Caki2 (cell line): ENCODE data around the gene ANO8. TPM values are rescaled to one million over a fixed set of nuclear protein-coding genes. Genes with fewer than 3 reads are reported as not detected.

Experiments
- DNase-seq: peaks from one replicate; pipeline ENCODE4 v3.0.0-alpha.2; 2015; ENCODE audit warnings: low read depth
- in situ Hi-C: cut with HindIII; loops from 2 replicates; pipeline ENCODE4 v1.10.0; 2016; ENCODE audit warnings: low sequenced_read_pairs, low pct_unique_long_range_greater_than_20kb, mixed read lengths
- total RNA-seq: library from RNA; depleted of rRNA; stranded (reverse); fragments of >200 nt; shearing (Covaris generic); gene quantifications from 2 replicates; pipeline ENCODE4 v1.2.3, GENCODE V29; 2014; ENCODE audit warnings: low replicate concordance

The ANO8 gene
- total RNA-seq, 1 experiment from 2014 or later = 5.4 TPM

DNA sequence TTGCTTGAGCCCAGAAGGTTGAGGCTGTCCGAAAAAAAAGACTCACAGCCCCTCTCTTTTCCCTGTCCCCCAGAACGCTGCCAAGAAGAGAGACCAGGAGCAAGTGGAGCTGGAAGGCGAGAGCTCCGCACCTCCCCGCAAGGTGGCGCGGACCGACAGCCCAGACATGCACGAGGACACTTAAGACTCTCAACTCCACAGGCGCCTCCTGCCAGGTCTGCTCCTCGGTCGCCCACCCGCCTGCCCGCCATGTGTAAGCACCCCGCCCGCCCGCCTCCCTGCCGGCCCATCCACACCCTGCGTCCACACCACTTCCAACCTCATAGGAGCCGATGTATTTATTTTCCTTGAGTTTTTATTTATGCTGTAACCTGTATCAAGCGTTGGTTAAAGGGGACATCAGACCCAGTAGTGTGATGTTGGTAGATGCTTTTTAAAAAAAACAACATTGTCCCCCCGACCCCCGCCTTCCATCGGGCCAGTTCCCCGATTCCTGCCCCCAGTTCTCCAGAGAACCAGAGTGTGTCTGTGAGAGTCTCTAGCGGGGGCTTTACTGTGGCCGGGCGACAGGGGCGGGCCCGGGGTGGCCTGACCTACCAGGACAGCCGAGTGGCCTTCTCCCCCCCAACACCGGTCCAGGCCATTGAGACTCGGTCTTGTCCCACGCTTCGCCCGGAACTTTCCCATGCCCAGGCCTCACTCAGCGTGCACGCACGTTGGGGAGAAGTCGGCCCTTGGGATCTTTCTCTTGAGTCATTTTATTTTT, 15.0 kb downstream of the ANO8 start:
- in situ Hi-C loops = no loop called here
- no peak for DNase-seq

DNA sequence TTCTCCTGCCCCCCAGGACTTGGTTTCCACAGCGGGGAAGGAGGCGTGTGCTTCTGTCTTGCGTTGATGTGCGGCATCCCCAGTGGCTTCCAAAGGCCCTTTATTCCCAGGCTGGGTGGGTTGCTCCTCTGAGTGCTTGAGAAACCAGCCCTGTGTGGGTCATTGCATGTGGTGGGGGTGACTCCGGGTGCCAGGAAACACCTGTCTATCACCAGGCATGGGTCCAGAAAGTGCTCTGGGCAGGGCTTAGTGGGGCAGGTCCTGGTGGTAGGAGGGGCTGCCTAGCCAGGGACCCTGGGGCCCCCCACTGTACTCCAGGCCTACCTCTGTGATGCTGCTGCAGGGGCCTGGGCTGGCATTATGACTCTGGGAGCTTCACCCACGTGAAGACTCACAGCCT, 15.7 kb downstream of the ANO8 start:
- in situ Hi-C loops = no loop called here
- DNase-seq = no peak

DNA sequence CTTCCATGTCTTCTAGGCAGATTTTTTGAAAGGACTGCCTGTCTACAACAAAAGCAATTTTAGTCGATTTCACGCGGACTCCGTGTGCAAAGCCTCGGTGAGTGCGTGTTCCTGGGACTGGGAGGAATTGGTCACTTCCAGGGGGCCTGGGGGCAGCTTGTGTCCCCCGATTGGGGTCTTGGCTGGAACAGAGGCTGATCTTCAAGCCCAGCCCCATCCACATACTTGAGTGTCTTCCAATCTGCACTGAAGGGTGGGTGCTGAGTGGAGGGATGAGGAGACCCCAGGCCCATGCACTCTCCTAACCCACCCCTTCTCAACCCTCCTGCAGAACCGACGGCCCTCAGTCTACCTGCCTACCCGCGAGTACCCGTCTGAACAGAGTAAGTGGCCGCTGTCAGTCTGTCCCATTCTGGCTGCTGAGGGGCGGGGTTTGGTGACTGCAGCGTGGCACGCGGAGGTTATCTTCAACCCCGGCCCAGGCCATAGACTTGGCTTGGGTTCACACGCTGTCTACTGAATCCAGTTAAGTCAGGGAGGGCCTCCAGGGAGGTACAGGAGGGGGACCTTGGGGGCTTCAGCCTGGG, 20.6 kb downstream of the ANO8 start:
- no peak for DNase-seq
- in situ Hi-C loops = no loop called here

- no peak for DNase-seq
Measured at GRCh38 chr19:17312189-17313113, 22.2 kb downstream of the ANO8 start.

DNA sequence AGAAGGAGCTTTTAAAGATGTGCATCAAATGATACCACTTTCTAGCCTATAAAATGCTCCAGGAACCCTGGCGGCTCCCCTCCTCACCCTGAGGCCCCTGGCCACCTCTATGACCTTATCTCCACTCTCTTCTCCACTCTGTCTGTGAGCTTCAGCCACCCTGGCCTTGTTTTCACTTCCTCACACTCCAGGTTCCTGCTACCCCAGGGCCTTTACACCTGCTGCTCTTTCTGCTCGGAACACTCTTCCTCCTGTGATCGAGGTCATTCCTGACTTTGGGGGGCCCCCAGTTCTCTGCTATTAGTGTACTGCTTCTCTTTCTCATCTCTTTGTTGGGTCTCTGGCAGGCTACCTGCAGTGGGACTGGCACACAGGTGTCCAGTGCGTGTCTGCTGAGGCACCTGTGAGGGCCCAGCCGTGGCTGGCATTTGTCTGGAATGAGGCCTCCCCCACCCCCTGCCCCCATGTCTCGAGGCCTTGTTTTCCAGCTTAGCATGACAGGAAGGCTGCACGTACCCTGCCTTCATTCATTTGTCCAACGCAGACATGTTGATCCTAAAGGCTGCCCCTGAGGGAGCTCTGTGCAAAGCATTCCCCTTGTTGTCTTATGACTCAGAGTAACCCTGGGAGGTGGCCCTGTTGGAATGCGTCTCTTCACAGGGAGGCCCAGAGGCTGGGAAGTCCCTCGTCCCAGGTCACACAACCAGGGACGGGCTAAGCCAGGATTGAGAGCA, 23.0 kb downstream of the ANO8 start:
- in situ Hi-C loops = no loop called here
- peak; percentile 89 for DNase-seq

More at GRCh38 chr19:17312189-17313113, 22.2 kb downstream of the ANO8 start:
- in situ Hi-C loops = no loop called here

DNA sequence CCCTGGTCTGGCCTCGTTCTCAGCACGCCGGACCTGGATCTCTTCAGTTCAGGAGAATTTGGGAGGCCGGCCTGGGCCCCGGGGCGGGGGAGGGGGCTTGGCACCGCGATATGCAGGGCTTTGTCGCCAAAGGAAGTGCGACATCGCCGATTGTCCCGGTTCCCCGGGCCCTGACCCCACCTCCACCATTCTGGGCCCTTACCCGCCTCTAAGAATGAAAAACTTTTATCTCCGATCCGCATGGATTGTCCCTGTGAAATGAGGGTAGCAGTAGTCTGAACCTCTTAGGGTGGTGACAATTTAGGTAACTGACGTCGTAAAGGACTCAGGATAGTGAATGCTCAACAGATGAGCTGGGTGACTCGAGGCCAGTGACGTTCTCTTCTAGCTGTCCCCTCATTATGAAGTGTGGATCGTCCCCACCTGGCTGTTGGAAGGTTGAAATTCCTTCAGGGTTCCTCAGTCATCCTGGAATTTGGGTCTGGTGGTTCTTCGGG, 24.6 kb downstream of the ANO8 start:
- in situ Hi-C loops = no loop called here

DNA sequence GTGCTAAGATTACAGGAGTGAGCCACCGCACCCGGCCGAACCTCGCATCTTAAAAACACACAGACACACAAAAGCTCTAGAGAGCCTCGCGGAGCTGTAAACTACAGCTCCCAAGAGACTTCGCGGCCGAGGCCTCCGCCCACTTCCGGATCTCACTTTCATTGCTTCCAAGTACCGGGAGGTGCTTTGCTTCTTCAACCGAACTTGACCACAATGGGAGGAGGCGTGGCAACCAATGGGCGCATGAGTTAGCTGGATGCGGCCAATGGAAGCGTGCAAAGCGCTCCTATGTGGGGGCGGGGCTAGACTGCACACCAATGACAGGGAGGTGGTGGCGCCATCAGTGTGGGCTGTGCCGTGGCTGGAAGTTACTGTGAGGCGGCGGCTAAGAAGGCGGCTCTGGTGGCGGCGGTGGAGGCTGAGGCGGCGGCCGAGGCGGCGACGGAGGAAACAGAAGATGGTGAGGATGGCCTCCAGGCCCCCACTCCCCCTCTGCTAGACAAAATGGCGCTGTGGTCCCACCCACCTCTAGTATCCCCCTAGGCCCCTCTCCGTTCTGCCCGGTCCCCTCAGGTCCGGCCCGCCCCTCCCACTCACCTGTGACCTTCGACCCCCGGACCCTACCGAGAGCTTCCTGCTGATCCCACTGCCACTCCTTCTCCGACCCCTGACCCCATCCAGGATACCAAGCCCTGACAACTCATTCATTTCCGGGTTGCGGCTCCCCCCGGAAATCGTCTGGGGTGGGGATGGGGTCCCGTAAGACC, 25.3 kb downstream of the ANO8 start, which contains the start of gene DDA1:
DDA1 (plus strand) TSS at position 366 of the 767 bp plus-strand sequence; CDS start at position 458, 92 bp downstream.
- DNase-seq = peak; percentile 99
- in situ Hi-C loops = no loop called here

More for the DNA sequence above, 24.6 kb downstream of the ANO8 start:
- DNase-seq = no peak

DNA sequence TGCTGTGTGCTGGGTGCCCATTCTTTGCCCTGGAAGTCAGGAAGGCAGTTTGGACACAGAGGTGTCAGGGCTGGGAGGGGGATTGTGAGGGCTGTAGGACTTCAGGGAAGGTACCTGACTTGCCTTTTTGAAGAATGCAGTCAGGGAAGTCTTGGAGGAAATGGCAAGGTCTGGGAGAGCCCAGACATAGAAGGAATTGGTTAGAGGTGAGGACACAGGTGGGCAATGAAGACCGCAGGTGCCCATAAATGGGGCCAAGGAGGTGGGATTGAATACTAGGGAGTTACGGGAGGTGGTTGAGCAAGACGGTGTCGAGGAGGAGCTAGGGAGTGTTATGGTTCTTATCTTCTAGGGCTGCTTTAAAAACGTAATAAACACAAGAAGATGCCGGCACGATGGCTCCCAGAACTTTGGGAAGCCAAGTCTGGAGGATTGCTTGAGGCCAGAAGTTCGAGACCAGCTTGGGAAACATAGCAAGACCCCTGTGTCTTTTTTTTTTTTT, 26.7 kb downstream of the ANO8 start:
- in situ Hi-C loops = no loop called here

DNA sequence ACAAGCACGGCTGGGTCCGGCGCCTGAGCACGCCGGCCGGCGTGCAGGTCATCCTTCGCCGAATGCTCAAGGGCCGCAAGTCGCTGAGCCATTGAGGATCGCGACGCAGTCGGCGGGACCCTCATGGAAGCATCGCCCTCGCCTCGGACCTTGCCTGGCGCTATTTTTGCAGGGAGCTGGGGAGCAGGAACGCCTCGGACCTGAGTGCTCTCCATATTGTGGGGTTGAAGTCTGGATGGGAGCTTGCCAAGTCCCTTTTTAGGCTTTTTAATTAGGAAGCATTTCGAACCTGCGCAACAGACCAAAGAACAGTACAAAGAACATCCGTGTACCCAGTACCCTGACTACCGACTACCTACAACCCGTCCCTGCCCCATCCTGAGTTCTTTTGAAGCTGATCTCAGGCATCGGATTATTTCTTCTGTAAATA, 28.4 kb downstream of the ANO8 start:
- in situ Hi-C loops = no loop called here
- DNase-seq = no peak

More for the DNA sequence above, 26.7 kb downstream of the ANO8 start:
- no peak for DNase-seq

DNA sequence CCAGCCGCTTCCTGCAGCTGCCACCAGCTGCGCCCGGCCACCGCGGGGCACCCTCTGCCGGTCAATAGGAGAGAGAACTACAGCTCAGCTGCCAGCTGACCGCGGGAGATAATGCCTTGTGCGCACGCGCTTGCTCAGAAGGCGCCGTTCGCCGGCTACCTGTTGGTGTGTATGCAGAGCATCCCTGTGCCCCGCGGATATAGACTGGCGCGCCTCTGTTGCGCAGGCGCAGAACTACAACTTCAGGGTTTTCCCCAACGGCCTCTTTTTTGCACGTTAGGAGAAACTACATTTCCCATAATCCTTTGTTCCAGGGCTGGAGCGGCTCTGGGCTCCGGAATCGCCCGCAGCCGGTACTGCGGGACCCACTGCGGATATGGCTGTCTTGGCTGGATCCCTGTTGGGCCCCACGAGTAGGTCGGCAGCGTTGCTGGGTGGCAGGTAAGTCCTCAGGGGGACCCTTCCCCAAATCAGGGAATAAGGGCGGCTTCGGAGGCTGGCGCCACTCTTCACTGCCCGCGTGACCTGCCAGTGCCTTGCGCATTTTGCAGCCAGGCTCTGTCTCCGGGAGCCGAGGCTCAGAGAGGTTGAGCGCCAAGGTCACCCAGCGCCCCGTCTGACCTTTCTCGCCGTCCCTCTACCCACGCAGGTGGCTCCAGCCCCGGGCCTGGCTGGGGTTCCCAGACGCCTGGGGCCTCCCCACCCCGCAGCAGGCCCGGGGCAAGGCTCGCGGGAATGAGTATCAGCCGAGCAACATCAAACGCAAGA, 29.0 kb downstream of the ANO8 start, which contains the start of gene MRPL34:
MRPL34 (plus strand) TSS at position 356 of the 768 bp plus-strand sequence; CDS start at position 377, 21 bp downstream.
- in situ Hi-C loops = no loop called here
- peak; percentile 100 for DNase-seq

DNA sequence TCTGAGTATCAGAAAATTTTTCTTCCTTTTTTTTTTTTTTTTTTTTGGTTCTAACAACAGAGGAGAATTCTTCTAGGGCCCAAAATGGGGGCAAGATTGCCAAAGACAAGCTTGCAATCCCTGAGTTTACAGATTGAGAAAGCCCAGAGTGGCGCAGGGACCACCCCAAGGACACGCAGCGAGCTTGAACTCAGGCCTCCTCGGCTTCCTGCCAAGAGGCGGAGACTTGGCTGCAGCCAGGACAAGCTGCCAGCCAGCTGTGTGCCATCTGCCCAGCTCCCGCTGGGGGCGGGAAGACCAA, 29.5 kb downstream of the ANO8 start:
- in situ Hi-C loops = no loop called here
- DNase-seq = no peak

GRCh38 chr19:17304386-17305215, 30.1 kb downstream of the ANO8 start:
- peak; percentile 29 for DNase-seq
- in situ Hi-C loops = no loop called here

GRCh38 chr19:17303940-17304267, 30.8 kb downstream of the ANO8 start:
- no peak for DNase-seq
- in situ Hi-C loops = no loop called here

DNA sequence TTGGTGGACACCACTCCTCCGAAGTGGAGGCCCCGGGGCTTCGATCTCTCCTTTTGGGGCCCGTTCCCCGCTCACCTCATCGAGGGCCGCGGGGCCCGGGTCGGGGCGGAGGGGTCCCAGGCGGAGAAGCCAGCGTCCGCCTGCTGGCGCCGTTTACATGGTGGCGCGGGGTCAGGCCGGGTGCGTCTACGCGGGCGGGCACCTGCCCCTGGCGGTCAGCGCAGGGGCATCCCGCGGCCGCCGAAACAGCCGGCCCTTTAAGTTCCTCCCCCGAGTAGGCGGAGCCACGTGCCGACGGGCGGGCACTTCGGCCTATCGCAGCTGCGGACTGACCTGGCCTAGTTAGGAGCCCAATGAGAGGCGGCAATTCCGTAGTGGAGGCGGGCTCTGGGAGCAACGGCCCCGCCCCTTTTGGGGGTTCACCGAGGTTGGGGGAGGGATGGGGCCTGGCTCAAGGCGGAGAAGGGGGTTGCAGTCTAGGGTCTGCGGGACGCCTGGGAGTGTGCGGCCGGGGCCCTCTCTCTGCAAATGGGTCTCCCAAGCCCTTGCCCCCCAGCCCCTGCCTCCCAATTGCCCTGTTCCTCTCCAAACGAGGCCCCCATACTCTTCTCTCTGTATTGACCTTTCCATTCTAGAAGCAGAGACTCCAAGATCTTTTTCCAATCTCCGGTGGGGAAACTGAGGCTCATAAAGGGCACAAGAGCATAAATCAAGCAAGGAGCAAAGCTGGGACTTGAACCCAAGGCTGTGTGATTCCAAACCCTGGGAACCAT, 31.3 kb downstream of the ANO8 start, which contains the start of gene ABHD8:
ABHD8 (minus strand) TSS at position 259 of the 773 bp plus-strand sequence. CDS start 1,809 bp downstream, outside the sequence.
- peak; percentile 92 for DNase-seq
- in situ Hi-C loops = no loop called here
